Hematopoietic multipotent progenitor cell treated with erythropoietin and hydrocortisone succinate and interleukin-3 and kit ligand, for 15 days (in vitro differentiated cells): ENCODE measurements around the gene POLR3H.
"Not testable (repeated sequence)": the region's sequence is repeated elsewhere in the genome, so short reads cannot be mapped to it uniquely, and the experiment has no call there.

Experiments used
- DNase-seq: peaks from one replicate; pipeline ENCODE4 v3.0.0-alpha.2; 2015; ENCODE audit warnings: low spot score

Gene POLR3H, protein sequence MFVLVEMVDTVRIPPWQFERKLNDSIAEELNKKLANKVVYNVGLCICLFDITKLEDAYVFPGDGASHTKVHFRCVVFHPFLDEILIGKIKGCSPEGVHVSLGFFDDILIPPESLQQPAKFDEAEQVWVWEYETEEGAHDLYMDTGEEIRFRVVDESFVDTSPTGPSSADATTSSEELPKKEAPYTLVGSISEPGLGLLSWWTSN

DNA sequence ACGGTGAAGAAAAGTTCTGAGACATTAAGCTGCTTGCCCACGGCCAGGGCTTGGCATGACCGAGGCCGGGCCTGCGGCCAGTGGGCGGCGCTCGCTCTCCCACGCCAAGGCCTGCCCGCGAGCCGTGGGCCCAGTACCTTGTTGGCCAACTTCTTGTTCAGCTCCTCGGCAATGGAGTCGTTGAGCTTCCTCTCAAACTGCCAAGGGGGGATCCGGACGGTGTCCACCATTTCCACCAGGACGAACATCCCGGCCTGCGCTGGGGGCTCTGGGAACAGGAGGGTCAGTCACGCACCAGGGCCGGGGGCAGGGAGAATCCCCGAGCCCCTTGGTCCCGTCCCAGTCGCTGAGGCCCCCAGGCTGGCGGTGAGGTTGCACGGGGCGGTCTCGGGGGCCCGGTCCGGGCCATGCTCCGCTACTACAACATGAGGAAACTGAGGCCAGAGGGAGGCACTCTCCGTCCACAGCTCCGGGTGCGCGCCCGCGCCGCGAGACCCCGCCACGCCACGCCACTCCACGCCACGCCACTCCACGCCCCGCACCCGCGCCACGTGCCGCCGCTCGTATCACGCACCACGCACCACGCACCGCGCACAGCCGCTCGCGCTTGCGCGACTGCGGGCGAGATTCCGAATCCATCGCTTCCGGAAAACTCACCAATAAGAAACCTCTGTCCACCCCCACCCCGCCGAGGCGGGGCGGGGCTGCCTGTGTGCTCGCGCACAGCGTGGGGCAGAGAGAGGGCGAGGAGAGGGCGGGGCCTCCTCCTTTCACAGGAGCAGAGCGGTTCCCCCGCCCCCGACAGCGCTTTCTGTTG, at the start of gene POLR3H:
POLR3H (minus strand) TSS at position 617 of the 817 bp plus-strand sequence; CDS start at position 248, 369 bp downstream.
- peak; percentile 99 for DNase-seq

DNA sequence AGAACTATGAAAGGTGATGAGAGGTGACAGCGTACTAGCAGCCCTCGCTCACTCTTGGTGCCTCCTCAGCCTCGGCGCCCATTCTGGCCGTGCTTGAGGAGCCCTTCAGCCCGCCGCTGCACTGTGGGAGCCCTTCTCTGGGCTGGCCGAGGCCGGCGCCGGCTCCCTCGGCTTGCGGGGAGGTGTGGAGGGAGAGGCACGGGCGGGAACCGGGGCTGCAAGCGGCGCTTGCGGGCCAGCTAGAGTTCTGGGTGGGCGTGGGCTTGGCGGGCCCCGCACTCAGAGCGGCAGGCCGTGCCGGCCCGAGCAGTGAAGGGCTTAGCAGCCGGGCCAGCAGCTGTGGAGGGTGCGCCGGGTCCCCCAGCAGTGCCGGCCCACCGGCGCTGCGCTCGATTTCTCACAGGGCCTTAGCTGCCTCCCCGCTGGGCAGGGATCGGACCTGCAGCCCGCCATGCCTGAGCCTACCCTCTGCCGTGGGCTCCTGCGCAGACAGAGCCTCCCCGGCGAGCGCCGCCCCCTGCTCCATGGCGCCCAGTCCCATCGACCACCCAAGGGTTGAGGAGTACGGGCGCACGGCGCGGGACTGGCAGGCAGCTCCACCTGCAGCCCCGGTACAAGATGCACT, 49.2 kb upstream of the POLR3H start:
- not testable (repeated sequence) for DNase-seq

DNA sequence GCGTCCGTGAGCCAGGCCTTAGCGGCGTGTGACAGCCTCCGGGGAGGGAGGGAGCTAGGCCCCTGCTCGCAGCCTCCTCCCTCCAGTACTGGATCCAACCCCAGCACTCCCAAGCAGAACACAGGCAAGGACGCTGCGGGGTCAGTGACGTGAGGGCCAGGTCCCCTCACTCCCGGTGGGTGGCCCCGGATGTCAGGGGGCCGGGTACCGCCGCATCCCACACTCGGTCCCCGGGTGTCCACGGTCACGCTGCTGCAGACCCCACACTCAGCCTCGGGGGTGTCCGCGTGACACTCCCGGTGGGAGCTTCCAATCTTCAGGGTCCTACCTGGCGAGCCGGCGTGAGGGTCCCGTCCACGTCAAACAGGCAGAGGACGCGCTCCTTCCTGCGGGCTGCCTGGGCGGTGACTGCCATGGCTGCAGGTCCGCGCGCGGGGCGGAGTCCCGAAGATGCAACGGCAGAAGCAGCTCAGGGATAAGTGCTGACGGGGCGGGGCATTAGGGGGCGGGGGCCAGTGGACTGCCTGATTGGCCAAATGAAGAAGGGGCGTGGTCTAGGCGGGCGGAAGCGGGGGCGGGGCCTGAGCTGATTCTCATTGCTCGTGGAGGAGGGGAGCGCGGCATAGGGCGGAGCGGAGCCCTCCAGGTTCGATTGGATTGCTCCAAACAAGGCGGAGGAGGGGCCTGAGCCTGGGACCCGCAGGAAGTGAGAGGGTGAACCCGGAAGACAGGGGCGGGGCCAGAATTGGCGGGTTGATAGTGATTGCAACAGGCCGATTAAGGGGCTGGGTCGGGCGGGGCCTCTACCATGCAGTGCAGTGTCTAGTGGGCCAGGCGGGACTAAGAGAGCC, 45.3 kb upstream of the POLR3H start, which contains the start of gene PMM1:
PMM1 (minus strand) TSS at position 450 of the 851 bp plus-strand sequence; CDS start at position 415, 35 bp downstream.
- DNase-seq: peak; percentile 100

DNA sequence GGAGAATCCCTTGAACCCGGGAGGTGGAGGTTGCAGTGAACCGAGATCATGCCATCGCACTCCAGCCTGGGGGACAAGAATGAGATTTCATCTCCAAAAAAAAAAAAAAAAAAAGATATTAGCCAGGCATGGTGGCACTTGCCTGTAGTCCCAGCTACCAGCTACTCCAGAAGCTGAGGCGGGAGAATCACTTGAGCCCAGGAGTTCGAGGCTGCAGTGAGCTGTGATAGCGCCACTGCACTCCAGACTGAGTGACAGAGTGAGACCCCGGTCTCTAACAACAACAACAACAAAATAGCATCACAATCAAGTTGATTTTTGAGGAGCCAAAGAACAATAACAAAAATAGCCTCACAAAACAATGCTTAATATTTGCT, 43.1 kb upstream of the POLR3H start:
- no peak for DNase-seq

DNA sequence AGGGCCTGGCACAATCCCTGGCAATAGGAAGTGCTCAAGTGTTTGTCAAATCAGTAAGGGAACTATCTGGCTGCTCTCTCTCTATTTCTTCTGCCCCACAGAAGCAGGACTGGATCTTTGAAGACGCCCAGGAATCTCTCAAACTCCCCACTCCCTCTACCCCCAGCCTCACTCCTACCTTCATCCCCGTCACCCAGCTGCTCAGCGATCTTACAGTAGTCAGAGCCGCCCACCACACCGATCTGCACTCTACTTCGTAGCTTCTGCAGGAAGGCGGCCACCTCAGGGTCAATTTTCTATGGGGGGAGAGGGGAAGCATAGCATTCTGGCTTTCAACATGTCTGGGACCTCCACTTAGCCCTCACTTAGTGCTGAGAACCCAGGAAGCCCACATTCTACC, 41.6 kb upstream of the POLR3H start:
- DNase-seq: no peak

DNA sequence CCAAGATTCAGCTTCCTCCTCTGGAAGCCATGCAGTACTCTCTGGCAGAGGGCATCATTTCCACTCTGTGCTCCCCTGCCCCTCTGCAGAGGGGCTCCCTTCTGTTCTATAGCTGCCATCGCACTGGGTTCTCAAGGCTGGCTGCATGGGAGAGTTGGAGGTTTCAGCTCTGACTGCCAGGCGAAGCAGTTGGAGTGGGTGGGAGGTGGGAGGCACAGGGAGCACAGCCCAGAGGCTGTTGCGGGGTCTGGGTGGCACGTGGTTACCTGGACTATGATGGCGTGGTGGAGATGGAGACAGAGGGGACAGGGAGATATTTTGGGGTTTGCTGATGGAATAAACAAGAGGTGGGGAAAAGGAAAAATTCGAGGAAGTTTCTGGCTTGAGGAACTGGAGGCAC, 40.6 kb upstream of the POLR3H start:
- DNase-seq: no peak

DNA sequence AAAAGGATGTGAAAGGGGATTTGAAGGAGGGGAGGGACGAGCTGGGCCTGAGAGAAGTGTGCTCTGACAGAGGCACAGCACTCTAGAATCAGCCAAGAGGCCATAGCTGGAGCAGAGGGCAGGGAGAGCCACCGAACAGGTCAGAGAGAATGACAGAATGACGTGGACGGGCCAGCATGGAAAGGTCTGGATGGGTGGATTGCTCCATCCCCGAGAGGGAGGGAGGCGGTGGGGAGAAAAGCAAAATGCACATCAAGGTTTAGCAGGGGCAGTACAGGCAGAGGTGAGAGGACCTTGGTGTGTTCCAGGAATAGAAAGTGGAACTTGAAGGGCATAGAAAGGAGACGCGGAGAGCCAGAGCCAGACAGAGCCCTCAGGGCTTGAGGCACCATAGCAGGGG, 38.4 kb upstream of the POLR3H start:
- DNase-seq: no peak

DNA sequence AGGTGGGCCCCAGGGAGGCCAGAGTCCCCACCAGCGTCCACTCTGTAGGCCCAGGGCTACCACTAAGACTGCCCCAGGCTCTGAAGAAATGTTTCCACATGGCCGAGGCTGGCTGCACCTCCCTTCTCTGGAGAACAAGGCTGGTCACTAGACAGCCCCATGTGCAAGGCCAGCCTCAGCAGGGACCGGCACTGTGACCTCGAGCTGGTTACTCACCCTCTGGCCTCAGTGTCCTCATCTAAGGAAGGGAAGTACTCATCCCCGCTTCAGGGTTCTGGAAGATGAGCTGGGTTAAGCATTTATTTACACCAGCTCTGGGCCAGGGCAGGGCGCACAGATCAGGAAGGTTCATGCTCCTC, 35.7 kb upstream of the POLR3H start:
- no peak for DNase-seq

DNA sequence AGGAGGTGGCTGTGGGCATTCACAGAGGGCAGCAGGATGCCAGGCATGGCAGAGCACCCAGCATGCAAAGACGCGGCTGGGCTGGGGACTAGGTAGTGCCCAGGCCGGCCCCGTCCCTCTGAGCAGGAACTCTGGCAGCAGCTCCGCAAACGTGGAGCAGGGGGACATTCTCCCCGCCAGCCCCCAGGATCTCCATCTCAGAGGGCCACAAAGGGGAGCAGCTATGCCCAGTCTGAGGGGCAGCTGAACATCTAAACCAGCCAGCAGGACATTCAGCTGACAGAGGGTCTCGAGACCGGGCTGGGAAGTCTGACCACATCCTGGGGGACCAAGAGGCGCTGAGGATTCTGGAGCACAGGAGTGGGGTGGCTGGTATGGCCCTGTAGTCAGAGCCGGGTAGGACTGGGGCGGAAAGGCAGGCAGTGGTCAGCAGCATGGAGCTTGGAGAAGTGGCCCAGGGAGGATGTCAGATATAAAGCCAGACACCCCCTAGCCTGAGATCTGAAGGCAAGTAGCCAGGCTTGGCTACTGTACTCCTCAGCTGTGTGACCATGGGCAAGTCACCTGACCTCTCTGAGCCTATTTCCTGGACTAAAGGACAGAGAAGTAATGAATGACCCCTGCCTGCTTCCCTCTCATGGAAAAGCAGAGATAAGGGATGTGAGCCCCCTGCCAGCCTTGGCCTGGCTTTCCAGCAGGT, 35.2 kb upstream of the POLR3H start:
- no peak for DNase-seq

DNA sequence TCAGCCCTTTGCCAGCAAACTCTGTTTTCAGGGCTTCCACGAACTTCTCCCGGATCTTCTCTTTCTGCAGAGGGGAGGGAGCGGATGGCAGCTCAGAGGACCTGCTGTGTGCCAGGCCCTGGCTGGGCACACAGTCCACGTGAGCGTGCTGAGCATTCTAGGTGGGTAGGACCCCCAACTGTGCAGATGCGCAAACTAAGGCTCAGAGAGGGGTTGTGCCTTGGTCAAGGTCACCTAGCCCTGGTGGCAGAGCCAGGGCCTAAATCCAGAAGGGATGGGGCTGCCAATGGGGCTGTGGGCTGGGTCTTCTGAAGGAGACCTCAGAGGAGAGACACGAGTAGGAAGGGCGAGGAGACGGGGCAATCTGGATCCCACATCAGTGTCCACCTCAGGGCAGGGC, 34.5 kb upstream of the POLR3H start:
- DNase-seq: no peak

DNA sequence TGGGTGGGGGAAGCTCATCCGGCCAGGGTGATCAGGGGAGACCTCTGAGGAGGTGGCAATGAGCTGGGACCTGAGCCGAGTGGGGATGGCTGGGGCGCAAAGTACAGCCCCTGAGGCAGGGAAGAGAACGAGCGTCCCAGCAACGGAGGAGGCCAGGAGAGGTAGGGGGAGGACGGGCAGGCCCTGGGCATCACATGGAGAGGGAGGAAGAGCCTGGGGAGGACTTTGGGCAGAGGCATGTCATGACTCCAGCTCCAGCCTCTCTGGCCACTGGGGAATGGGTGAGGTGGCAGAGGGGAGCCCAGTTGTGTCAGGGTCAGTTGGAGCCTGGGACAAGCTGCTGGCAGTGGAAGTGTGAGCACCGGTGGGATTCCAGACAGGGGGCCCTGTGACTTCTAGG, 33.8 kb upstream of the POLR3H start:
- no peak for DNase-seq

DNA sequence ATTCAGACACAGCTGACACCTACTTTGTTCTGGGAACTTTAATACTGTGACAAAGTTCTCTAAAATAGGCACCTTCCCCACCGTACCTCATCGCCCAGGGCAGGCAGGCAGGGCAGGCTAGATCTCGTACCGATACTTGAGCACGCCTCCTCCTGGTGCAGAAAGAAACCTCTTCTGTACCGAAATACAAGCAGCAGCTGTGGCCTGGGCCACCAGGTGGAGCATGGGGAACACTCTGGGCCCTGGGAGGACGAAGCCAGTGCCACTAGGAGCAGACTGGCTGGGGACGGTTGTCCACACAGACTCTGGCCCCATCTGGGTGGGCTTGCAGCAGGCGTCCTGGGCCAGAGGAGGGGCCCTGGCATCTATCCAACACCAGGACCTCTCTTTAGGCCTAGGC, 32.6 kb upstream of the POLR3H start:
- DNase-seq: peak; percentile 84

DNA sequence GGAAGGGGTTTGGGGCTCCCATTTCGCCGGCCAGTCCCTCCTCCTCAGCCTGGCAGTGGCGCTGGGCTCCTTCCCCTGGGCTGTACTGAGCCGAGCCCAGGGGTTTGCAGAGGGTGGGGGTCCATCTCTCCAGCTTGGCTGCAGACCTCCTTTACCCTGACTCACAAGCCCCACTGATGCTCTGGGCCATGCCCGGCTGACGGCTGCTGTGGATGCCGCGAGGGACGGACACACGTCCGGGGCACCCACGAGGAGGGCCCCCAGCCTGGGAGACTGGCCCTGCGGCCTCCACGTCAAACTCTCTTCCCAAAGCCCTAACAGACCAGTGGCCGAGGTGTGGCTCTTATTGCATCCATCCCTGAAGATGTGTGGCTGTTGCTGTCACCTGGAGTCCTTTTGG, 31.3 kb upstream of the POLR3H start:
- DNase-seq: no peak

DNA sequence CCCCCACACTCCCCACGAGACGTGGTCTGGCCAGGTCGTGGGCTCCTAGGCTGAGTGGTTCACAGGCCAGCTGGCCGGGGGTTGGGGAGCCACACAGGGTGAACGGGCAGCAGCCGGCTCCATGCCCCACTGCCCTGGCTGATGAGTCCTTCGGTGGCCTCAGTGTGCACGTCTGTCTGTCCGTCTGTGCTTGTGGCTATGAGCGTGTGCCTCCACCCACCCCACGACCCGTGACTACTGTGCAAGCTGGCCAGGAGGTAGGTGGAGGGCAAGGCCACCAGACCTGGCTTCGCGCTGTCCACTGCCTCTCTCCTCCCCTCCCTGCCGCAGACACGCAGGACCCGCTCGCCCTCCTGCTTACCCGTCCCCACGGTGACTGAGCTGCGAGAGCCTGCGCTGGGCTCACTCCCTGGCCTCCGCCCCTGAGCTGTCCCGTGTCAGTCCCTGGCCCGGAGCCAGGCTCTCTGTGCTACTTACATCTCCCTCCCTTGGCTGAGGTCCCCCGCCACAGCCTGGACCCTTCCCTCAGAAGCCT, 30.6 kb upstream of the POLR3H start:
- peak; percentile 63 for DNase-seq

DNA sequence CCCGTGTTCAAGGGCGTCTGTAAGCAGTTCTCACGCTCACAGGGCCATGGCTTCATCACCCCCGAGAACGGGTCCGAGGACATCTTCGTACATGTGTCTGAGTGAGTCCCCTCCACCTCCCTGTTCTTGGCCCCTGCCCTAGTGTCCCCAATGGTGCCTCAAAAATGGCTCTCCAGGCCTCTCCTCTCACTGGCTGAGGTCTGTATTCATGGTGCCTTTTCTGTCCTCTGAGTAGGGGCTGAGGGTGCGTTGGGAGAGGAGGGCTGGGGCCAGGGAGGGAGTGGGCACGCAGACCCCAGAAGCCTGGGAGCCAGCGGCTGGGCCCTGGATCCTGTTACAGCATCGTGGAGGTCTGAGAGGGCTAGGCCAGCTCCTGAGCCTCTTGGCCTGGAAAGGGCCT, 29.4 kb upstream of the POLR3H start:
- no peak for DNase-seq

DNA sequence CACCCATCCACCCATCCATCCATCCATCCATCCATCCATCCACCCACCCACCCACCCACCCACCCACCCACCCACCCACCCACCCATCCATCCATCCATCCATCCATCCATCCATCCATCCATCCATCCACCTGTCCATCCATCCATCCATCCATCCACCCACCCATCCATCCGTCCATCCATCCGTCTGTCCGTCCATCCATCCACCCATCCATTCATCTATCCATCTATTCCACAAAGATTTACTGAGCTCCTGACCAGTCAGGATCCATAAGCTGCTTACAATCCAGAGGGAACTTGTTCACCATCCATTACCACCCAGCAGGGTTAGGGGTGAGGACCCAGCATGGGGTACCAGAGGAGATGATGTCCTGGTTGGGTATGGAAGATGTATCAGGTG, 28.0 kb upstream of the POLR3H start:
- DNase-seq: not testable (repeated sequence)

DNA sequence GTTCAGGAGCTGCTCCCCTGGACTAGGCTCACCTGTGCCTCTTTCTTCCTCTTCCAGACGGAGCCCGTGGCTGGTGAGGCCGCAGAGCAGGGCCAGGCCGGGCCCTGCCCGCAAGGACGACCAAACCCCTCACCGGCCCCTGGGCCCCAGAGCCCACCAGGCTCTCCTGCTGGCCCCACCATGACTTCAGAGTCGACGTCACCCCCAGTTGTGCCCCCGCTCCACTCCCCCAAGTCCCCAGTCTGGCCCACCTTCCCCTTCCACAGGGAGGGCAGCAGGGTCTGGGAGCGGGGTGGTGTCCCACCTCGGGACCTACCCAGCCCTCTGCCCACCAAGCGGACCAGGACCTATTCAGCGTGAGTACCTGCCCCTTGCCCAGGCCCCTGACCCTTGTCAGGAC, 27.5 kb upstream of the POLR3H start:
- DNase-seq: no peak

DNA sequence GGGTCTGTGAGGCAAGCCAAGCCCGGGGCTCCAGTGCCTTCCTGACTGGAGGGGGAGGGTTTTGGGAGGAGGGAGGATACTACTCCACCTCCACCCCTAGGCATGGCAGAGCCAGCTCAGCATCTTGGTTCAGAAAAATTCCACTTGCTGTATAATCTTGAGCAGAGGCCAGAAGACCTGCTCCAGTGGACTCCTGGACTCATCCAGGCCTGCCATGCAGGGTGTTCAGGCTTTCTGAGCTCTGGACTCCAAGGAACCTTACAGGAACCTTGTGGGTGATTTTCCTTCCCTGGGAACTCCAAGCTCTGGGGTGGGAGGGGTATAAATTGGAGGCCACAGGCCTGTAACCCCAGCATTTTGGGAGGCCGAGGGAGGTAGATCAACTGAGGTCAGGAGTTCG, 26.0 kb upstream of the POLR3H start:
- DNase-seq: no peak

DNA sequence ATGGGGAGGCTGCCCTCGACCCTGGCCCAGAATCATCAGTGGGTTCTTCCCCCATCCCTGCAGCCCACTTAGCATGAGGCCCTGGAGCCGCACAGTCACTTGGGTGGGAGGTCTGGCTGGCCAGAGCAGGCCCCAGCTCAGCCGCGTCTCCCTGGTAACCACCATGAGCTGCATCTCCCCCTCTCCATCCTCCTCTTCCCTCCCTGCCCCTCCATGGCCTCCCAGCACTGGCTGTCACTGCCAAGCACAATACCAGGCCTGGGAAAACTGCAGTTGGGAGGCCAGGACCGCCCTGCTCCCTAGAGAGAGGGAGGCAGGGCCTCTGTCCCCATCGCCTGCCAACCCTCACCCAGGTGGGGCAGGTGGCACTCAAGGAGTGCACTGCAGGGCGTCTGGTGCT, 24.5 kb upstream of the POLR3H start:
- DNase-seq: no peak

DNA sequence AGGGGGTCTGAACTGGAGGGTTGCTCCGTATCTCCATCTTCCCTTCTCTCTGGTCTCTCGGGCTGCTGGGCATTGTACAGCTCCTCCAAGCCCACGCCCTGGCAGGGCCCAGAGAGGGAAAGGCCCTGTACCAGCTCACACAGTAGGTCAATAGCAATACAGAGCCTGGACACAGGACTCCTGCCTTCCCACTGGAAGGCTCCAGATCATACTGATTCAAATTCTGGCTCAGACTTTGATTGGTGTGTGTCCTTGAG, 23.2 kb upstream of the POLR3H start:
- DNase-seq: no peak

DNA sequence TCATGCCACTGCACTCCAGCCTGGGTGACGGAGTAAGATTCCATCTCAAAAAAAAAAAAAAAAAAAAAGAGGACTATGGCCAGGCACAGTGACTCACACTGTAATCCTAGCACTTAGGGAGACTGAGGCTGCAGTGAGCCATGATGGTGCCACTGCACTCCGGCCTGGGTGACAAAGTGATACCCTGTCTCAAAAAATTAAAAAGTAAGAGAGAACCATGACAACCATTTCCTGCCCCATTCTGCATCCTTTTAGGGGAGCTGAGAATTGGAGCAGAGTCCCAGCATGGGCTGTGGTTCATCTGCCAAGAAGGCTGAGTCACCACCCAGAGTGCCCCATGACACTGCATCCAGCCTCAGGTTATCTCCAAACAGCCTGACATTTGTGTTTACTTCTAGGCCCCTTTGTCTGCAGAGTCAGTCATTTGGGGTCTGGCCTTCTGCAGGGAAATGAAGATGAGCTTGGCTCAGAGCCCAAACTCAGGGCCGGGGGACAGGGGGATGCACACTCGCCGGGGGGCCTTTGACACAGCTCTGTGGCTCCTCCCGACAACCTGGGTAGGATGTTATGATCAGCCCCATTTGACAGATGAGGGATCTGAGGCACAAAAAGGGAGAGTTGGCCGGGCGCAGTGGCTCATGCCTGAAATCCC, 21.3 kb upstream of the POLR3H start:
- DNase-seq: peak; percentile 90
